ENCODE measurements around the gene BCOR. TPM values are rescaled to one million over a fixed set of nuclear protein-coding genes. Genes with fewer than 3 reads are reported as not detected.
A peak's percentile ranks its signal among the peaks of the same experiment; 100 is the strongest.

BCOR gene
- total and polyA plus RNA-seq, 4 donors: 5.6 to 23.0 (median 11.0) TPM

- H3K4me3 ChIP-seq (ENCODE audit: low read depth in 1 of 3, low read length in 3 of 3): no peak overlapping the region
- no peak for TF ChIP-seq JUND (IDR thresholded peaks at IDR 0.05)
- no peak for TF ChIP-seq ATF3 (IDR thresholded peaks at IDR 0.05)
- TF ChIP-seq YY1 (IDR thresholded peaks at IDR 0.05): no peak
- no peak for TF ChIP-seq SP1 (IDR thresholded peaks at IDR 0.05)
- TF ChIP-seq TAF1 (conservative IDR thresholded peaks at IDR 0.05): no peak
- WGBS: 85% methylated on average over 12 of the region's 12 CpGs
- no peaks in the 10 kb centered on the region for H3K36me3 ChIP-seq (ENCODE audit: control insufficient read depth in 4 of 4, insufficient read depth in 3 of 4, low read depth in 1 of 4, low read length in 3 of 4)
- DNase-seq (ENCODE audit: low spot score): no peak
- H3K9ac ChIP-seq (ENCODE audit: low read depth in 1 of 2, low read length in 2 of 2): no peak overlapping the region
- no peak overlapping the region for H3K27ac ChIP-seq (ENCODE audit: low read depth in 1 of 2, low read length in 2 of 2)
- H3K4me1 ChIP-seq (ENCODE audit: control insufficient read depth in 4 of 4, insufficient read depth in 4 of 4, low read length in 3 of 4): peaks cover 6 to 43% (median 18%) of the 10 kb centered on the region in 4 donors
- H3K27me3 ChIP-seq (ENCODE audit: control insufficient read depth in 4 of 4, insufficient read depth in 4 of 4, low read length in 3 of 4): peaks cover 0 to 9% (median 0%) of the 10 kb centered on the region in 4 donors
- no peaks in the 10 kb centered on the region for H3K9me3 ChIP-seq (ENCODE audit: control insufficient read depth in 4 of 4, low read length in 3 of 4)
These were observed 87.9 kb downstream of the BCOR start for GRCh38 chrX:40009890-40010289.

DNA sequence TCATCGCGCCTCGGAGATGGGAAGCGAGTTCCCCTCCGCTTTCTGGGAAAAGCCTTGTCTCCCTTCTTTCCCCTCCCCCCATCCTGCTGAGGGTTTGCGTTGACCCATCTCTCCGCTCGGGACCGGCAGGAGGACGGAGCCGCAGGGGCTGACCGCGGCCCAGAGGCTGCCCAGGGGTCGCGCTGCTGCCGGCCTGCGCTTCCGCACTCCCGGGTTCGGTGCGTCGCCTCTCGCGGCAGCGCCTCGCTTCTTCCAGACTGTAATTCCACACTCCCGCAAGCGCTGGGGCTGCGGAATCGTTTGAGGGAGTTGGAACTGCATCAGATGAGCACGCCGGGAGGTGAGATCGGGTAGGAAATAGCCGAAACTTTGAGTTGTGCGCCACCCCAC lies 88.3 kb downstream of the BCOR start:
- peak overlapping the region in 1 of 2 donors; percentile 37 for H3K27ac ChIP-seq (ENCODE audit: low read depth in 1 of 2, low read length in 2 of 2)

GRCh38 chrX:40008791-40009461 lies 88.8 kb downstream of the BCOR start:
- Histone ChIP-seq H3K27me3 (ENCODE audit: control insufficient read depth in 4 of 4, insufficient read depth in 4 of 4, low read length in 3 of 4) (peaks cover 0 to 9% (median 0%) of the 10 kb centered on the region in 4 donors), H3K36me3 (ENCODE audit: control insufficient read depth in 4 of 4, insufficient read depth in 3 of 4, low read depth in 1 of 4, low read length in 3 of 4) (no peaks in the 10 kb centered on the region), H3K9ac (ENCODE audit: low read depth in 1 of 2, low read length in 2 of 2) (no peak overlapping the region), H3K4me1 (ENCODE audit: control insufficient read depth in 4 of 4, insufficient read depth in 4 of 4, low read length in 3 of 4) (peaks cover 6 to 43% (median 16%) of the 10 kb centered on the region in 4 donors), H3K4me3 (ENCODE audit: low read depth in 1 of 3, low read length in 3 of 3) (peak overlapping the region in 1 of 3 donors; percentile 36), H3K9me3 (ENCODE audit: control insufficient read depth in 4 of 4, low read length in 3 of 4) (no peaks in the 10 kb centered on the region), H3K27ac (ENCODE audit: low read depth in 1 of 2, low read length in 2 of 2) (peak overlapping the region in 1 of 2 donors; percentile 37)
- DNase-seq (ENCODE audit: low spot score): peak; percentile 39
- 9% methylated on average over 52 of the region's 52 CpGs for WGBS
- no peak for TF ChIP-seq SP1 (IDR thresholded peaks at IDR 0.05)
- TF ChIP-seq, protein P1, sequence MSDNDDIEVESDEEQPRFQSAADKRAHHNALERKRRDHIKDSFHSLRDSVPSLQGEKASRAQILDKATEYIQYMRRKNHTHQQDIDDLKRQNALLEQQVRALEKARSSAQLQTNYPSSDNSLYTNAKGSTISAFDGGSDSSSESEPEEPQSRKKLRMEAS (IDR thresholded peaks at IDR 0.05): no peak
- TF ChIP-seq GABPA (IDR thresholded peaks at IDR 0.05 in 1 of 2, conservative IDR thresholded peaks at IDR 0.05 in 1 of 2): no peak
- no peak for TF ChIP-seq TAF1 (conservative IDR thresholded peaks at IDR 0.05)
- TF ChIP-seq EGR1 (IDR thresholded peaks at IDR 0.05; ENCODE audit: low read depth in 2 of 2): no peak
- TF ChIP-seq ZBTB33 (IDR thresholded peaks at IDR 0.05): no peak
- no peak for TF ChIP-seq JUND (IDR thresholded peaks at IDR 0.05)
- TF ChIP-seq CTCF (IDR thresholded peaks at IDR 0.05; ENCODE audit: low read depth, low read length, missing input control): no peak
- TF ChIP-seq FOXA1 (IDR thresholded peaks at IDR 0.05): no peak
- TF ChIP-seq HNF4A (conservative IDR thresholded peaks at IDR 0.05): no peak
- TF ChIP-seq YY1 (IDR thresholded peaks at IDR 0.05): no peak

More for the DNA sequence above, 88.3 kb downstream of the BCOR start:
- Histone ChIP-seq H3K36me3 (ENCODE audit: control insufficient read depth in 4 of 4, insufficient read depth in 3 of 4, low read depth in 1 of 4, low read length in 3 of 4) (no peaks in the 10 kb centered on the region), H3K4me1 (ENCODE audit: control insufficient read depth in 4 of 4, insufficient read depth in 4 of 4, low read length in 3 of 4) (peaks cover 6 to 43% (median 18%) of the 10 kb centered on the region in 4 donors), H3K9ac (ENCODE audit: low read depth in 1 of 2, low read length in 2 of 2) (no peak overlapping the region), H3K4me3 (ENCODE audit: low read depth in 1 of 3, low read length in 3 of 3) (no peak overlapping the region), H3K9me3 (ENCODE audit: control insufficient read depth in 4 of 4, low read length in 3 of 4) (no peaks in the 10 kb centered on the region), H3K27me3 (ENCODE audit: control insufficient read depth in 4 of 4, insufficient read depth in 4 of 4, low read length in 3 of 4) (peaks cover 0 to 9% (median 0%) of the 10 kb centered on the region in 4 donors)
- no peak for DNase-seq (ENCODE audit: low spot score)
- TF ChIP-seq FOXA1 (IDR thresholded peaks at IDR 0.05) (no peak), TAF1 (conservative IDR thresholded peaks at IDR 0.05) (no peak), EGR1 (IDR thresholded peaks at IDR 0.05; ENCODE audit: low read depth in 2 of 2) (no peak), RAD21 (IDR thresholded peaks at IDR 0.05) (no peak), SP1 (IDR thresholded peaks at IDR 0.05) (no peak)
- TF ChIP-seq, protein P2, sequence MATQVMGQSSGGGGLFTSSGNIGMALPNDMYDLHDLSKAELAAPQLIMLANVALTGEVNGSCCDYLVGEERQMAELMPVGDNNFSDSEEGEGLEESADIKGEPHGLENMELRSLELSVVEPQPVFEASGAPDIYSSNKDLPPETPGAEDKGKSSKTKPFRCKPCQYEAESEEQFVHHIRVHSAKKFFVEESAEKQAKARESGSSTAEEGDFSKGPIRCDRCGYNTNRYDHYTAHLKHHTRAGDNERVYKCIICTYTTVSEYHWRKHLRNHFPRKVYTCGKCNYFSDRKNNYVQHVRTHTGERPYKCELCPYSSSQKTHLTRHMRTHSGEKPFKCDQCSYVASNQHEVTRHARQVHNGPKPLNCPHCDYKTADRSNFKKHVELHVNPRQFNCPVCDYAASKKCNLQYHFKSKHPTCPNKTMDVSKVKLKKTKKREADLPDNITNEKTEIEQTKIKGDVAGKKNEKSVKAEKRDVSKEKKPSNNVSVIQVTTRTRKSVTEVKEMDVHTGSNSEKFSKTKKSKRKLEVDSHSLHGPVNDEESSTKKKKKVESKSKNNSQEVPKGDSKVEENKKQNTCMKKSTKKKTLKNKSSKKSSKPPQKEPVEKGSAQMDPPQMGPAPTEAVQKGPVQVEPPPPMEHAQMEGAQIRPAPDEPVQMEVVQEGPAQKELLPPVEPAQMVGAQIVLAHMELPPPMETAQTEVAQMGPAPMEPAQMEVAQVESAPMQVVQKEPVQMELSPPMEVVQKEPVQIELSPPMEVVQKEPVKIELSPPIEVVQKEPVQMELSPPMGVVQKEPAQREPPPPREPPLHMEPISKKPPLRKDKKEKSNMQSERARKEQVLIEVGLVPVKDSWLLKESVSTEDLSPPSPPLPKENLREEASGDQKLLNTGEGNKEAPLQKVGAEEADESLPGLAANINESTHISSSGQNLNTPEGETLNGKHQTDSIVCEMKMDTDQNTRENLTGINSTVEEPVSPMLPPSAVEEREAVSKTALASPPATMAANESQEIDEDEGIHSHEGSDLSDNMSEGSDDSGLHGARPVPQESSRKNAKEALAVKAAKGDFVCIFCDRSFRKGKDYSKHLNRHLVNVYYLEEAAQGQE (IDR thresholded peaks at IDR 0.05): no peak
- TF ChIP-seq, protein P1 (IDR thresholded peaks at IDR 0.05): no peak
- WGBS: 36% methylated on average over 35 of the region's 35 CpGs
